ENCODE data around the gene VAMP5.

DNA sequence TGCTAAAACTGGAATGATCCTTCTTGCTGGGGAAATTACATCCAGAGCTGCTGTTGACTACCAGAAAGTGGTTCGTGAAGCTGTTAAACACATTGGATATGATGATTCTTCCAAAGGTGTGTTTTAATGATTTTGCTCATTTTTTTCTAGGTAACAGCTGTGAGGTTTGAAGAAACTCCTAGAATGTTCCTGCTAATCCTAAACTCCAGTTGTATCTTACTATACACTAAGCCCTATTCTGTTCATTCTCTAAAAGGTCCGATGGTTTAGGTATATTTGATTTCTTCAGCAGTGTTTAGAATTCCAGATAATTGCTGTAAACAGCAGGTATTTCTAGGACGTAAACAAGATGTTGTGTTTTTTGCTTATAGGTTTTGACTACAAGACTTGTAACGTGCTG, 43.0 kb upstream of the VAMP5 start:
- TF ChIP-seq HDGF (IDR thresholded peaks at IDR 0.05; ENCODE audit: borderline replicate concordance) (no peak), LEF1 (IDR thresholded peaks at IDR 0.05; ENCODE audit: borderline replicate concordance) (no peak), BHLHE40 (IDR thresholded peaks at IDR 0.05; ENCODE audit: borderline replicate concordance) (no peak), NFRKB (IDR thresholded peaks at IDR 0.05) (no peak), FOXA1 (IDR thresholded peaks at IDR 0.05) (no peak)
- TF ChIP-seq, protein P1, sequence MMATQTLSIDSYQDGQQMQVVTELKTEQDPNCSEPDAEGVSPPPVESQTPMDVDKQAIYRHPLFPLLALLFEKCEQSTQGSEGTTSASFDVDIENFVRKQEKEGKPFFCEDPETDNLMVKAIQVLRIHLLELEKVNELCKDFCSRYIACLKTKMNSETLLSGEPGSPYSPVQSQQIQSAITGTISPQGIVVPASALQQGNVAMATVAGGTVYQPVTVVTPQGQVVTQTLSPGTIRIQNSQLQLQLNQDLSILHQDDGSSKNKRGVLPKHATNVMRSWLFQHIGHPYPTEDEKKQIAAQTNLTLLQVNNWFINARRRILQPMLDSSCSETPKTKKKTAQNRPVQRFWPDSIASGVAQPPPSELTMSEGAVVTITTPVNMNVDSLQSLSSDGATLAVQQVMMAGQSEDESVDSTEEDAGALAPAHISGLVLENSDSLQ (IDR thresholded peaks at IDR 0.05): no peak

Data from HEK293T (cell line).